ENCODE data around the gene TGIF1. TPM values are rescaled to one million over a fixed set of nuclear protein-coding genes. Genes with fewer than 3 reads are reported as not detected.

The TGIF1 gene
- total and polyA plus RNA-seq, 9 of the 15 experiments (the other 6 are each of a cell fraction or from before 2014, with no cell fraction given): 16.1 to 77.7 (median 44.6) TPM

DNA sequence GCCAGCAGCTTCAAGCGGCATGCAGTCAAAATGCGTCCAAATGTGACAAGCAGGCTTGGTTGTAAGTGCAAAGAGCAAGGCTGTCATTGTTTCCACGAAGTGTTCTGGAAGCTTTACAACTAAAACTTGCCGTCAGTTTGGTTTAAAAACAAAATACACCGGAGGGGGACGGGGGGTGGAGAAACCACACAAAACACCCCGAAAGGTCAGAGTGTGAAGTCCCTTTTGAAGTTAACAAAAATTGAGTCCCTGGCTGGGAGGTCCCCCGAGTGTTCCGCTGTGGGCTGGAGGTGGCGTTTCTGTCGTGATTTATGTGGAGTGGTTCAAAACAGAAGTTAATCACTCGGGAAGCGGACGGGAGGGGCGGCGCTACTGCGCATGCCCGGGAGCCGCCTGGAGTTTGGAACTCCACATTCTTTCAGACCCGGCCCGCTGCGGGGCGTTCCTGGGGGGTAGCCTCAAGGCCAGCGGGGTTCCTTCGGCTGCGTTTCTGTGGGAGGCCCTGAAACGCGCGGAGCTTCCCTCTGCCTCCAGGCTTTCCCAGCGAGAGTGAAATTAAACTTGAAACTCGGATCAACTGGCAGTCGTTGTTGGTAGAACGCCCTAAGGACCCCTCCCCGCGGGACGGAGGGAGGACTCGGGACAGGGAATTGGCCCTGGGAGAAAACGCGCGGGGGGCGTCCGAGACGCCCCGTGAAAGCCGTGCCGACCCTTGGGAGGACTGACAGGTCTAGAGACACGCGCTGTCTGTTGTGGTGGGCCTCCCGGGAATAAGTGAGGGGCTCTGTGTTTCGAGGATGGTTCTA is 1.4 kb downstream of the TGIF1 start (continued):
- TF ChIP-seq, protein P1, sequence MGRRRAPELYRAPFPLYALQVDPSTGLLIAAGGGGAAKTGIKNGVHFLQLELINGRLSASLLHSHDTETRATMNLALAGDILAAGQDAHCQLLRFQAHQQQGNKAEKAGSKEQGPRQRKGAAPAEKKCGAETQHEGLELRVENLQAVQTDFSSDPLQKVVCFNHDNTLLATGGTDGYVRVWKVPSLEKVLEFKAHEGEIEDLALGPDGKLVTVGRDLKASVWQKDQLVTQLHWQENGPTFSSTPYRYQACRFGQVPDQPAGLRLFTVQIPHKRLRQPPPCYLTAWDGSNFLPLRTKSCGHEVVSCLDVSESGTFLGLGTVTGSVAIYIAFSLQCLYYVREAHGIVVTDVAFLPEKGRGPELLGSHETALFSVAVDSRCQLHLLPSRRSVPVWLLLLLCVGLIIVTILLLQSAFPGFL (CRISPR knock-in tag; IDR thresholded peaks at IDR 0.05): no peak
- TF ChIP-seq, protein P2, sequence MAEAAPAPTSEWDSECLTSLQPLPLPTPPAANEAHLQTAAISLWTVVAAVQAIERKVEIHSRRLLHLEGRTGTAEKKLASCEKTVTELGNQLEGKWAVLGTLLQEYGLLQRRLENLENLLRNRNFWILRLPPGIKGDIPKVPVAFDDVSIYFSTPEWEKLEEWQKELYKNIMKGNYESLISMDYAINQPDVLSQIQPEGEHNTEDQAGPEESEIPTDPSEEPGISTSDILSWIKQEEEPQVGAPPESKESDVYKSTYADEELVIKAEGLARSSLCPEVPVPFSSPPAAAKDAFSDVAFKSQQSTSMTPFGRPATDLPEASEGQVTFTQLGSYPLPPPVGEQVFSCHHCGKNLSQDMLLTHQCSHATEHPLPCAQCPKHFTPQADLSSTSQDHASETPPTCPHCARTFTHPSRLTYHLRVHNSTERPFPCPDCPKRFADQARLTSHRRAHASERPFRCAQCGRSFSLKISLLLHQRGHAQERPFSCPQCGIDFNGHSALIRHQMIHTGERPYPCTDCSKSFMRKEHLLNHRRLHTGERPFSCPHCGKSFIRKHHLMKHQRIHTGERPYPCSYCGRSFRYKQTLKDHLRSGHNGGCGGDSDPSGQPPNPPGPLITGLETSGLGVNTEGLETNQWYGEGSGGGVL (CRISPR knock-in tag; IDR thresholded peaks at IDR 0.05): no peak
- peak in 1 of 3 experiments; percentile 9 for TF ChIP-seq YY1 (IDR thresholded peaks at IDR 0.05; ENCODE audit: borderline replicate concordance in 1 of 3, control insufficient read depth in 1 of 3, extremely low read depth in 1 of 3, insufficient read depth in 3 of 3, insufficient read length in 1 of 3, insufficient replicate concordance in 2 of 3, low read depth in 1 of 3, low read length in 2 of 3)
- no peak for TF ChIP-seq HDAC1 (IDR thresholded peaks at IDR 0.05)
- TF ChIP-seq, protein P3, sequence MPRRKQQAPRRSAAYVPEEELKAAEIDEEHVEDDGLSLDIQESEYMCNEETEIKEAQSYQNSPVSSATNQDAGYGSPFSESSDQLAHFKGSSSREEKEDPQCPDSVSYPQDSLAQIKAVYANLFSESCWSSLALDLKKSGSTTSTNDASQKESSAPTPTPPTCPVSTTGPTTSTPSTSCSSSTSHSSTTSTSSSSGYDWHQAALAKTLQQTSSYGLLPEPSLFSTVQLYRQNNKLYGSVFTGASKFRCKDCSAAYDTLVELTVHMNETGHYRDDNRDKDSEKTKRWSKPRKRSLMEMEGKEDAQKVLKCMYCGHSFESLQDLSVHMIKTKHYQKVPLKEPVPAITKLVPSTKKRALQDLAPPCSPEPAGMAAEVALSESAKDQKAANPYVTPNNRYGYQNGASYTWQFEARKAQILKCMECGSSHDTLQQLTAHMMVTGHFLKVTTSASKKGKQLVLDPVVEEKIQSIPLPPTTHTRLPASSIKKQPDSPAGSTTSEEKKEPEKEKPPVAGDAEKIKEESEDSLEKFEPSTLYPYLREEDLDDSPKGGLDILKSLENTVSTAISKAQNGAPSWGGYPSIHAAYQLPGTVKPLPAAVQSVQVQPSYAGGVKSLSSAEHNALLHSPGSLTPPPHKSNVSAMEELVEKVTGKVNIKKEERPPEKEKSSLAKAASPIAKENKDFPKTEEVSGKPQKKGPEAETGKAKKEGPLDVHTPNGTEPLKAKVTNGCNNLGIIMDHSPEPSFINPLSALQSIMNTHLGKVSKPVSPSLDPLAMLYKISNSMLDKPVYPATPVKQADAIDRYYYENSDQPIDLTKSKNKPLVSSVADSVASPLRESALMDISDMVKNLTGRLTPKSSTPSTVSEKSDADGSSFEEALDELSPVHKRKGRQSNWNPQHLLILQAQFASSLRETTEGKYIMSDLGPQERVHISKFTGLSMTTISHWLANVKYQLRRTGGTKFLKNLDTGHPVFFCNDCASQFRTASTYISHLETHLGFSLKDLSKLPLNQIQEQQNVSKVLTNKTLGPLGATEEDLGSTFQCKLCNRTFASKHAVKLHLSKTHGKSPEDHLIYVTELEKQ (CRISPR knock-in tag; IDR thresholded peaks at IDR 0.05): no peak
- no peak for TF ChIP-seq PURB (CRISPR knock-in tag; IDR thresholded peaks at IDR 0.05; ENCODE audit: low read depth)
- TF ChIP-seq, protein P4, sequence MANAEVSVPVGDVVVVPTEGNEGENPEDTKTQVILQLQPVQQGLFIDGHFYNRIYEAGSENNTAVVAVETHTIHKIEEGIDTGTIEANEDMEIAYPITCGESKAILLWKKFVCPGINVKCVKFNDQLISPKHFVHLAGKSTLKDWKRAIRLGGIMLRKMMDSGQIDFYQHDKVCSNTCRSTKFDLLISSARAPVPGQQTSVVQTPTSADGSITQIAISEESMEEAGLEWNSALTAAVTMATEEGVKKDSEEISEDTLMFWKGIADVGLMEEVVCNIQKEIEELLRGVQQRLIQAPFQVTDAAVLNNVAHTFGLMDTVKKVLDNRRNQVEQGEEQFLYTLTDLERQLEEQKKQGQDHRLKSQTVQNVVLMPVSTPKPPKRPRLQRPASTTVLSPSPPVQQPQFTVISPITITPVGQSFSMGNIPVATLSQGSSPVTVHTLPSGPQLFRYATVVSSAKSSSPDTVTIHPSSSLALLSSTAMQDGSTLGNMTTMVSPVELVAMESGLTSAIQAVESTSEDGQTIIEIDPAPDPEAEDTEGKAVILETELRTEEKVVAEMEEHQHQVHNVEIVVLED (CRISPR knock-in tag; IDR thresholded peaks at IDR 0.05): no peak
- no peak for TF ChIP-seq CREM (IDR thresholded peaks at IDR 0.05; ENCODE audit: low read depth)
- TF ChIP-seq SAFB (IDR thresholded peaks at IDR 0.05; ENCODE audit: borderline replicate concordance, low read depth, low read length): peak; percentile 61; the same call in 1 of the 2 replicates
- TF ChIP-seq, protein P5, sequence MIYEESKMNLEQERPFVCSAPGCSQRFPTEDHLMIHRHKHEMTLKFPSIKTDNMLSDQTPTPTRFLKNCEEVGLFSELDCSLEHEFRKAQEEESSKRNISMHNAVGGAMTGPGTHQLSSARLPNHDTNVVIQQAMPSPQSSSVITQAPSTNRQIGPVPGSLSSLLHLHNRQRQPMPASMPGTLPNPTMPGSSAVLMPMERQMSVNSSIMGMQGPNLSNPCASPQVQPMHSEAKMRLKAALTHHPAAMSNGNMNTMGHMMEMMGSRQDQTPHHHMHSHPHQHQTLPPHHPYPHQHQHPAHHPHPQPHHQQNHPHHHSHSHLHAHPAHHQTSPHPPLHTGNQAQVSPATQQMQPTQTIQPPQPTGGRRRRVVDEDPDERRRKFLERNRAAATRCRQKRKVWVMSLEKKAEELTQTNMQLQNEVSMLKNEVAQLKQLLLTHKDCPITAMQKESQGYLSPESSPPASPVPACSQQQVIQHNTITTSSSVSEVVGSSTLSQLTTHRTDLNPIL (CRISPR knock-in tag; IDR thresholded peaks at IDR 0.05): peak; percentile 59; the same call in 1 of the 2 replicates
- TF ChIP-seq ILF3 (IDR thresholded peaks at IDR 0.05; ENCODE audit: borderline replicate concordance): no peak
- TF ChIP-seq BRD9 (IDR thresholded peaks at IDR 0.05; ENCODE audit: low read depth, partially characterized antibody): no peak
- no peak for TF ChIP-seq BCOR (IDR thresholded peaks at IDR 0.05)
- TF ChIP-seq HDGF (IDR thresholded peaks at IDR 0.05): no peak
- TF ChIP-seq GTF2F1 (IDR thresholded peaks at IDR 0.05; ENCODE audit: low read depth, low read length): no peak; the same call in 1 of the 2 replicates
- peak; percentile 63 for TF ChIP-seq CCNT2 (IDR thresholded peaks at IDR 0.05; ENCODE audit: borderline replicate concordance, extremely low read depth, insufficient read length, low read depth, low read length)

Measured in K562 (cell line).